Measurements from ENCODE around the gene SERINC5.
"Not testable (repeated sequence)": the region's sequence is repeated elsewhere in the genome, so short reads cannot be mapped to it uniquely, and the experiment has no call there.

SERINC5 gene

GRCh38 chr5:80277191-80277590 is 21.3 kb upstream of the SERINC5 start:
- TF ChIP-seq FOXK2 (IDR thresholded peaks at IDR 0.05) (no peak), ARNT (IDR thresholded peaks at IDR 0.05) (no peak), HDGF (IDR thresholded peaks at IDR 0.05; ENCODE audit: borderline replicate concordance) (no peak), TARDBP (IDR thresholded peaks at IDR 0.05) (no peak), FOXA1 (IDR thresholded peaks at IDR 0.05) (no peak)
- ChIA-PET CTCF (no interaction called here), POLR2A (no interaction called here)
- DNase-seq (ENCODE audit: extremely low spot score) = no peak

DNA sequence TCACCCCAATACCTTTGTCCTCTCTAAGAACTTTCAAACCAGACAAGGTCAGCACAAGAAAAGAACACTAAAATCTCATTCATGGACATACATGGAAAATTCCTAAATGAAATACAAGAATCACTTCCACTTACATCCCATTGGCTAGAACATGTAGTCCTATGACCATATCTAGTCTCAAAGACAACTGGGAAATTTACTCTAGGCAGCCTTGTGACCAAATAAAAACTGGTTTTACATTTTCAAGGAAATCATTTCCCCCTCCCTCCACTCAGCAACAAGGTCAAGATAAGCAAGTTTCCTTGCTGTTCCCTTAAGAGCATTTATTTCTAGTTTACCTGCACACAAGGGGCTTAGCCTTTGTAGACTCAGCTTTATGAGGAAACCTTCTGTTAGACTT is 20.3 kb upstream of the SERINC5 start:
- ChIA-PET POLR2A (no interaction called here), CTCF (interaction anchor here (0.9 to 1.5 kb wide), 2 partner anchors 182 to 187 kb away, joined by 3 to 8 read pairs; no protein-coding TSS in a partner anchor)
- no peak for DNase-seq (ENCODE audit: extremely low spot score)
- TF ChIP-seq LEF1 (IDR thresholded peaks at IDR 0.05; ENCODE audit: borderline replicate concordance) (no peak), TARDBP (IDR thresholded peaks at IDR 0.05) (no peak), HDGF (IDR thresholded peaks at IDR 0.05; ENCODE audit: borderline replicate concordance) (no peak), L3MBTL2 (conservative IDR thresholded peaks at IDR 0.05) (no peak), ELF4 (IDR thresholded peaks at IDR 0.05) (no peak), NFRKB (IDR thresholded peaks at IDR 0.05) (no peak), ZNF384 (IDR thresholded peaks at IDR 0.05) (no peak), FOXM1 (IDR thresholded peaks at IDR 0.05; ENCODE audit: borderline replicate concordance) (no peak), BHLHE40 (IDR thresholded peaks at IDR 0.05; ENCODE audit: borderline replicate concordance) (no peak), FOXK2 (IDR thresholded peaks at IDR 0.05) (no peak), FOXA1 (IDR thresholded peaks at IDR 0.05) (no peak)
- TF ChIP-seq, protein P1, sequence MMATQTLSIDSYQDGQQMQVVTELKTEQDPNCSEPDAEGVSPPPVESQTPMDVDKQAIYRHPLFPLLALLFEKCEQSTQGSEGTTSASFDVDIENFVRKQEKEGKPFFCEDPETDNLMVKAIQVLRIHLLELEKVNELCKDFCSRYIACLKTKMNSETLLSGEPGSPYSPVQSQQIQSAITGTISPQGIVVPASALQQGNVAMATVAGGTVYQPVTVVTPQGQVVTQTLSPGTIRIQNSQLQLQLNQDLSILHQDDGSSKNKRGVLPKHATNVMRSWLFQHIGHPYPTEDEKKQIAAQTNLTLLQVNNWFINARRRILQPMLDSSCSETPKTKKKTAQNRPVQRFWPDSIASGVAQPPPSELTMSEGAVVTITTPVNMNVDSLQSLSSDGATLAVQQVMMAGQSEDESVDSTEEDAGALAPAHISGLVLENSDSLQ (IDR thresholded peaks at IDR 0.05) = no peak

- no peak for DNase-seq (ENCODE audit: extremely low spot score)
- CTCF ChIA-PET = interaction anchor here (0.8 to 1.5 kb wide), 4 partner anchors 20 to 186 kb away, joined by 3 to 8 read pairs (median 4); no protein-coding TSS in a partner anchor
- TF ChIP-seq L3MBTL2 (conservative IDR thresholded peaks at IDR 0.05) = no peak
- TF ChIP-seq, protein P1 (IDR thresholded peaks at IDR 0.05) = no peak
- TF ChIP-seq ELF4 (IDR thresholded peaks at IDR 0.05) = no peak
- TF ChIP-seq LEF1 (IDR thresholded peaks at IDR 0.05; ENCODE audit: borderline replicate concordance) = no peak
- no peak for TF ChIP-seq TARDBP (IDR thresholded peaks at IDR 0.05)
- no peak for TF ChIP-seq SP1 (IDR thresholded peaks at IDR 0.05)
- no peak for TF ChIP-seq FOXM1 (IDR thresholded peaks at IDR 0.05; ENCODE audit: borderline replicate concordance)
- TF ChIP-seq FOXK2 (IDR thresholded peaks at IDR 0.05) = no peak
- TF ChIP-seq FOXA1 (IDR thresholded peaks at IDR 0.05) = no peak
- POLR2A ChIA-PET = no interaction called here
Observed at GRCh38 chr5:80275347-80275746, 19.5 kb upstream of the SERINC5 start.

DNA sequence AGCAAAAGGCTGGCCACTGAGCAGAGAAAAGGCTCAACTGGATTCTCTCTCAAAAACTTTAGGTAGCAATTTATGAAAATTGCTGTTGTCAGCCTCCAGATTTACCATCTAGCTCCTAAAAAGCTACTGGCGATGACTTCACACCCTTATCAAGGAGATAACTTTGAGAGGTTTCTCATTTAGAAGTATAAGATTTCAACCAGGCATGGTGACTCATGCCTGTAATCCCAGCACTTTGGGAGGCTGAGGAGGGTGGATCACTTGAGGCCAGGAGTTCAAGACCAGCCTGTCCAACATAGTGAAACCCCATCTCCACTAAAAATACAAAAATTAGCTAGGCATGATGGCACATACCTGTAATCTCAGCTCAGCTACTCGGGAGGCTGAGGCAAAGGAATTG is 14.7 kb upstream of the SERINC5 start:
- DNase-seq (ENCODE audit: extremely low spot score) = not testable (repeated sequence)
- ChIA-PET POLR2A (interaction anchor here (2.6 kb wide), 1 partner anchor 15 kb away, joined by 6 read pairs; the partner anchor contains the start of gene SERINC5), CTCF (interaction anchor here (0.6 kb wide), 1 partner anchor 19 kb away, joined by 7 read pairs; no protein-coding TSS in a partner anchor)

DNA sequence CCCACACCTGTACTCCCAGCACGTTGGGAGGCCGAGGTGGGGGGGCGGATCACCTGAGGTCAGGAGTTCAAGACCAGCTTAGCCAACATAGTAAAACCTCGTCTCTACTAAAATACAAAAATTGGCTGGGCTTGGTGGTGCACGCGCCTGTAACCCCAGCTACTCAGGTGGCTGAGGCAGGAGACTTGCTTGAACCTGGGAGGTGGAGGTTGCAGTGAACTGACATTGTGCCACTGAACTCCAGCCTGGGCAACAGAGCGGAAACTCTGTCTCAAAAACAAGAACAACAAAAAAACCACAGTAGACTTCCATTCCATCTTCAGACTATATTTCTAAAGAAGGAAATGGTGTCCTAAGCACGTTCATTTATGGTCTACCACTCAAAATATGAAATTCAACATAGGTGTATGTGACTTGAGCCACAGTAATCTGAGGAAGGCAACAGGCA is 14.2 kb upstream of the SERINC5 start:
- TF ChIP-seq SUZ12 (IDR thresholded peaks at IDR 0.05) (no peak), BHLHE40 (IDR thresholded peaks at IDR 0.05; ENCODE audit: borderline replicate concordance) (no peak), SP1 (IDR thresholded peaks at IDR 0.05) (no peak), ARNT (IDR thresholded peaks at IDR 0.05) (no peak), CTBP1 (IDR thresholded peaks at IDR 0.05; ENCODE audit: borderline replicate concordance) (no peak), NFRKB (IDR thresholded peaks at IDR 0.05) (no peak), L3MBTL2 (conservative IDR thresholded peaks at IDR 0.05) (no peak)
- TF ChIP-seq, protein P1 (IDR thresholded peaks at IDR 0.05) = no peak
- no peak for DNase-seq (ENCODE audit: extremely low spot score)
- POLR2A ChIA-PET = interaction anchor here (2.6 kb wide), 1 partner anchor 14 kb away, joined by 6 read pairs; the partner anchor contains the start of gene SERINC5
- CTCF ChIA-PET = interaction anchor here (0.6 kb wide), 1 partner anchor 19 kb away, joined by 7 read pairs; no protein-coding TSS in a partner anchor

GRCh38 chr5:80268916-80269315 is 13.1 kb upstream of the SERINC5 start:
- ChIA-PET CTCF (interaction anchor here (0.6 to 0.9 kb wide), 2 partner anchors 18 to 236 kb away, joined by 3 read pairs; no protein-coding TSS in a partner anchor), POLR2A (interaction anchor here (1.0 to 1.1 kb wide), 2 partner anchors 8 to 11 kb away, joined by 3 to 5 read pairs; no protein-coding TSS in a partner anchor)
- no peak for TF ChIP-seq BHLHE40 (IDR thresholded peaks at IDR 0.05; ENCODE audit: borderline replicate concordance)
- no peak for TF ChIP-seq CTBP1 (IDR thresholded peaks at IDR 0.05; ENCODE audit: borderline replicate concordance)
- TF ChIP-seq LEF1 (IDR thresholded peaks at IDR 0.05; ENCODE audit: borderline replicate concordance) = no peak
- TF ChIP-seq, protein P1 (IDR thresholded peaks at IDR 0.05) = no peak
- no peak for TF ChIP-seq ZNF384 (IDR thresholded peaks at IDR 0.05)
- no peak for TF ChIP-seq FOXM1 (IDR thresholded peaks at IDR 0.05; ENCODE audit: borderline replicate concordance)
- TF ChIP-seq FOXK2 (IDR thresholded peaks at IDR 0.05) = no peak
- no peak for TF ChIP-seq FOXA1 (IDR thresholded peaks at IDR 0.05)
- no peak for TF ChIP-seq SP1 (IDR thresholded peaks at IDR 0.05)
- no peak for TF ChIP-seq ARNT (IDR thresholded peaks at IDR 0.05)
- no peak for TF ChIP-seq HDGF (IDR thresholded peaks at IDR 0.05; ENCODE audit: borderline replicate concordance)
- no peak for TF ChIP-seq ELF4 (IDR thresholded peaks at IDR 0.05)
- TF ChIP-seq NFRKB (IDR thresholded peaks at IDR 0.05) = no peak
- TF ChIP-seq SUZ12 (IDR thresholded peaks at IDR 0.05) = no peak
- no peak for DNase-seq (ENCODE audit: extremely low spot score)

All from HEK293T (cell line).